ENCODE data around the gene POLA2. TPM values are rescaled to one million over a fixed set of nuclear protein-coding genes. Genes with fewer than 3 reads are reported as not detected.

The POLA2 gene
- polyA plus RNA-seq, 3 donors, result 4.0 to 8.3 (median 5.2) TPM

GRCh38 chr11:65217441-65218423 lies 44.0 kb upstream of the POLA2 start:
- no peak overlapping the region for H3K4me3 Mint-ChIP-seq
- H3K79me2 ChIP-seq (ENCODE audit: insufficient read depth, low read length), result no peaks in the 10 kb centered on the region

DNA sequence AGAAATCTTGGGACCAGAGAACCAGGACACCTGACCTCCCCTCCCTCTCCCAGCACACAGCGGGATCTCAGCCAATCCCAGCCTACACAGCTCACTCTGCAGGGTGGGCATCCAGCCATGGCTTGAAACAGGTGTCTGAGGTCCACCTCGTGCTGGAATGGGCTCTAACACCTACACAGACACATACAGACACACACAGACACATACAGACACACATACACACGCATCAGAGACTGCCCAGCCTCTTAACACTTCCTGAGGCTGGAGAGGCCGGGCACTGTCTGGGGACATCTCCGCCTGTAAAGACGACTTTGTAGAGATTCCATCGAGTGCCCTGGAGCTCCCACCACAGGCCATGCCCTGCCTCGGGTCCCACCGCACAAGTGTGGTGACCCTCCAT lies 43.3 kb upstream of the POLA2 start:
- Mint-ChIP-seq H3K4me1 (peaks cover 42% of the 10 kb centered on the region), H3K9me3 (no peaks in the 10 kb centered on the region), H3K27me3 (ENCODE audit: low read depth in 3 of 3) (peaks cover 0 to 7% (median 6%) of the 10 kb centered on the region in 3 donors), H3K27ac (peak overlapping the region in 1 of 7 donors; percentile 16), H3K4me3 (no peak overlapping the region), H3K36me3 (peaks cover 0 to 2% of the 10 kb centered on the region in 2 donors)
- H3K9ac ChIP-seq (ENCODE audit: insufficient read depth, low read length, poor library complexity, severe bottlenecking), result no peak overlapping the region
- peaks cover 36 to 42% of the 10 kb centered on the region in 2 donors for H3K4me1 ChIP-seq (ENCODE audit: control insufficient read depth in 1 of 2, insufficient read depth in 2 of 2, low read length in 2 of 2)
- no peaks in the 10 kb centered on the region for H3K79me2 ChIP-seq (ENCODE audit: insufficient read depth, low read length)
- H2AFZ ChIP-seq (ENCODE audit: insufficient read depth, low read depth, low read length, poor library complexity, severe bottlenecking), result no peak overlapping the region
- no peak for TF ChIP-seq CTCF (IDR thresholded peaks at IDR 0.05)
- no peaks in the 10 kb centered on the region for H3K27me3 ChIP-seq (ENCODE audit: control insufficient read depth in 2 of 2, insufficient read depth in 2 of 2, low read length in 2 of 2)
- intact Hi-C loops (cut with micrococcal nuclease), result no loop called here
- WGBS (ENCODE audit: insufficient coverage), result 96% methylated on average over 9 of the region's 9 CpGs
- H3K9me3 ChIP-seq (replicated peaks in 1 of 2; ENCODE audit: control insufficient read depth in 1 of 2, insufficient read depth in 1 of 2, low read length in 2 of 2), result no peaks in the 10 kb centered on the region
- no peaks in the 10 kb centered on the region for H4K20me1 ChIP-seq (ENCODE audit: insufficient read depth, low read length)
- H3K36me3 ChIP-seq (replicated peaks in 1 of 2; ENCODE audit: control insufficient read depth in 1 of 2, insufficient read depth in 2 of 2, low read length in 2 of 2), result no peaks in the 10 kb centered on the region
- no peak overlapping the region for H3K4me3 ChIP-seq (replicated peaks in 1 of 3; ENCODE audit: low read depth in 2 of 3, low read length in 3 of 3)
- DNase-seq, result no peak
- H3K4me2 ChIP-seq (replicated peaks; ENCODE audit: extremely low read depth, low read length, poor library complexity, severe bottlenecking), result no peak overlapping the region
- no peak overlapping the region for H3K27ac ChIP-seq (ENCODE audit: low read depth in 1 of 2, low read length in 2 of 2)

More at GRCh38 chr11:65217441-65218423, 44.0 kb upstream of the POLA2 start:
- 97% methylated on average over 8 of the region's 19 CpGs for WGBS (ENCODE audit: insufficient coverage)
- H3K4me2 ChIP-seq (replicated peaks; ENCODE audit: extremely low read depth, low read length, poor library complexity, severe bottlenecking), result no peak overlapping the region
- peaks cover 33 to 42% of the 10 kb centered on the region in 2 donors for H3K4me1 ChIP-seq (ENCODE audit: control insufficient read depth in 1 of 2, insufficient read depth in 2 of 2, low read length in 2 of 2)
- Mint-ChIP-seq H3K4me1 (peaks cover 43% of the 10 kb centered on the region), H3K27me3 (ENCODE audit: low read depth in 3 of 3) (peaks cover 0 to 7% (median 6%) of the 10 kb centered on the region in 3 donors), H3K27ac (peak overlapping the region in 2 of 7 donors; percentile 35 to 40), H3K36me3 (peaks cover 0 to 2% of the 10 kb centered on the region in 2 donors), H3K9me3 (no peaks in the 10 kb centered on the region)
- H3K27me3 ChIP-seq (ENCODE audit: control insufficient read depth in 2 of 2, insufficient read depth in 2 of 2, low read length in 2 of 2), result no peaks in the 10 kb centered on the region
- no peak overlapping the region for H2AFZ ChIP-seq (ENCODE audit: insufficient read depth, low read depth, low read length, poor library complexity, severe bottlenecking)
- no peak overlapping the region for H3K4me3 ChIP-seq (replicated peaks in 1 of 3; ENCODE audit: low read depth in 2 of 3, low read length in 3 of 3)
- no peak for TF ChIP-seq CTCF (IDR thresholded peaks at IDR 0.05)
- no peak overlapping the region for H3K27ac ChIP-seq (ENCODE audit: low read depth in 1 of 2, low read length in 2 of 2)
- H4K20me1 ChIP-seq (ENCODE audit: insufficient read depth, low read length), result no peaks in the 10 kb centered on the region
- no peak overlapping the region for H3K9ac ChIP-seq (ENCODE audit: insufficient read depth, low read length, poor library complexity, severe bottlenecking)
- H3K36me3 ChIP-seq (replicated peaks in 1 of 2; ENCODE audit: control insufficient read depth in 1 of 2, insufficient read depth in 2 of 2, low read length in 2 of 2), result no peaks in the 10 kb centered on the region
- intact Hi-C loops (cut with micrococcal nuclease), result no loop called here
- no peaks in the 10 kb centered on the region for H3K9me3 ChIP-seq (replicated peaks in 1 of 2; ENCODE audit: control insufficient read depth in 1 of 2, insufficient read depth in 1 of 2, low read length in 2 of 2)
- DNase-seq, result no peak
